ENCODE results near the gene DCST2. TPM values are rescaled to one million over a fixed set of nuclear protein-coding genes. Genes with fewer than 3 reads are reported as not detected.

DCST2 gene
- total and polyA plus RNA-seq, 2 of the 8 experiments (the other 6 are each of a cell fraction or from before 2014, with no cell fraction given) = 0.43 to 2.1 TPM

GRCh38 chr1:155019377-155020245 is 14.0 kb downstream of the DCST2 start (continued):
- TF ChIP-seq ZNF274 (IDR thresholded peaks at IDR 0.05; ENCODE audit: borderline replicate concordance, extremely low read depth, low read length) (no peak), BCL11A (IDR thresholded peaks at IDR 0.05; ENCODE audit: low read depth in 2 of 2, low read length in 2 of 2) (no peak), EZH2 (IDR thresholded peaks at IDR 0.05; ENCODE audit: low read depth, low read length, severe bottlenecking) (no peak), CHD1 (IDR thresholded peaks at IDR 0.05; ENCODE audit: low read depth, low read length) (no peak), POLR2AphosphoS5 (IDR thresholded peaks at IDR 0.05; ENCODE audit: low read depth, low read length) (no peak)

Data from H1 (cell line).